HUES64 (cell line): ENCODE data around the gene AKAP13.

Experiments used
- H3K27ac ChIP-seq: 2 replicates; pipeline ENCODE4 v1.7.0; 2013; ENCODE audit warnings: low read depth, low read length, inconsistent platforms
- H3K27me3 ChIP-seq: 2 replicates; pipeline ENCODE4 v1.6.1; 2013; ENCODE audit warnings: mild to moderate bottlenecking, low read length; ENCODE audit not compliant: insufficient read depth
- H3K36me3 ChIP-seq: 2 replicates; pipeline ENCODE4 v1.6.1; 2013; ENCODE audit warnings: mild to moderate bottlenecking, low read length; ENCODE audit not compliant: insufficient read depth
- H3K4me1 ChIP-seq: 2 replicates; pipeline ENCODE4 v1.6.1; 2013; ENCODE audit warnings: mild to moderate bottlenecking, low read length, moderate library complexity; ENCODE audit not compliant: insufficient read depth
- H3K4me3 ChIP-seq: 2 replicates; pipeline ENCODE4 v1.5.1; 2013; ENCODE audit warnings: mild to moderate bottlenecking, low read length, moderate library complexity
- H3K9ac ChIP-seq: 2 replicates; pipeline ENCODE4 v1.6.1; 2013; ENCODE audit warnings: mild to moderate bottlenecking, low read depth, low read length
- H3K9me3 ChIP-seq: 2 replicates; pipeline ENCODE4 v1.6.1; 2013; ENCODE audit warnings: low read depth, low read length; ENCODE audit not compliant: insufficient read depth
- WGBS: fragments of 150-250, 120-280 bp; methylation state at CpG from one replicate; pipeline ENCODE4 v1.1.7; 2013; ENCODE audit warnings: missing lambda C conversion rate; 5-methylcytosine and 5-hydroxymethylcytosine counted together

AKAP13 gene

DNA sequence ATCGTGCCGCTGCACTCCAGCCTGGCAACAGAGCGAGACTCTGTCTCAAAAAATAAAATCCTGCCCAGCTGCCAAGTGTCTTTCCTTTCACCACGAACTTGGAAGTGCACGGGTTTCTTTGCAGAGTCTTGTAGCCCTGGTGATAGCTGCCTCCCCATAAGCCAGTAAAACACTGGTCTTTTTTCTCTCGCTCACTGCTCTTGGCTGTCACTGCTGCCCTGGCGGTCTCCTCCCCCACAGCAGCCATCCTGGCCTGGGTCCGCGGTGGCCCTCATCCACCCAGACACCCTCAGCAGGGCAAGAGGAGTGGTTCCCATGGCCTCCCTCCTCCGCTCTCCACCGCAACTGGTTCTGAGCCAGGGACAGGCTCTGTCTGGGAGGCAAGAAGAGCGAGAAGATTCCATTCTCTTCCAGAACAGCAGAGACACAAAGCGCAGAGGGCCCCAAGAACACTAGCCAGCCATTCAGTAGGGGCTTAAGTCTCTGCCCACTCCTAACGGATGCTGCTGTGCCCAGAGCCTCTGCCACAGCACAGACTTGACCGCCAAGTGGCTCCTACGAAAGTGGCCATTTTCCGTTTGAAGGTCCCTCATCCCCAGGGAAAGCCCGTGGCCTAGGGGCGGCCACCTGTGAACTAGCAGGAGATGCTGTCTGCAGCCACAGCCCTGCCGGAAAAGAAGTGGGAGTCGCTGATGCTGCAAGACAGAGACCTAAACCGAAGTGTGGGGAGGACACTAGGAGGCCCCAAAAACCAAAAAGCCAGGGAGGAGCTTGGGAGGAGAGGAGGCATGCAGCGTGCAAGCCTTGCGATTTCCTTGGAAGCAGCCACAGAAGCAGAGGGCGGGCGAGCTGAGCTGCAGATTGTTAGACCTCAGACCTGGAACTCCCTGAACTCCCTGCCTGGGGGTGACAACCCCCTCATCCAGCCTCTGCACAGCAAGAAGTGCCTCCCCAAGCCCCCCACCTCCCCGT, 370.2 kb downstream of the AKAP13 start:
- no peaks in the 10 kb centered on the region for H3K27me3 ChIP-seq
- 56% methylated on average over 27 of the region's 27 CpGs for WGBS
- peak overlapping the region; percentile 39; the same call in 1 of the 2 replicates for H3K4me3 ChIP-seq
- no peaks in the 10 kb centered on the region for H3K9me3 ChIP-seq
- peak overlapping the region; percentile 81 for H3K27ac ChIP-seq
- peaks cover 48% of the 10 kb centered on the region for H3K4me1 ChIP-seq
- 0 out of 2 replicates have a peak overlapping the region, but pooled peaks have one; percentile 0 for H3K9ac ChIP-seq
- peaks cover 34% of the 10 kb centered on the region for H3K36me3 ChIP-seq

DNA sequence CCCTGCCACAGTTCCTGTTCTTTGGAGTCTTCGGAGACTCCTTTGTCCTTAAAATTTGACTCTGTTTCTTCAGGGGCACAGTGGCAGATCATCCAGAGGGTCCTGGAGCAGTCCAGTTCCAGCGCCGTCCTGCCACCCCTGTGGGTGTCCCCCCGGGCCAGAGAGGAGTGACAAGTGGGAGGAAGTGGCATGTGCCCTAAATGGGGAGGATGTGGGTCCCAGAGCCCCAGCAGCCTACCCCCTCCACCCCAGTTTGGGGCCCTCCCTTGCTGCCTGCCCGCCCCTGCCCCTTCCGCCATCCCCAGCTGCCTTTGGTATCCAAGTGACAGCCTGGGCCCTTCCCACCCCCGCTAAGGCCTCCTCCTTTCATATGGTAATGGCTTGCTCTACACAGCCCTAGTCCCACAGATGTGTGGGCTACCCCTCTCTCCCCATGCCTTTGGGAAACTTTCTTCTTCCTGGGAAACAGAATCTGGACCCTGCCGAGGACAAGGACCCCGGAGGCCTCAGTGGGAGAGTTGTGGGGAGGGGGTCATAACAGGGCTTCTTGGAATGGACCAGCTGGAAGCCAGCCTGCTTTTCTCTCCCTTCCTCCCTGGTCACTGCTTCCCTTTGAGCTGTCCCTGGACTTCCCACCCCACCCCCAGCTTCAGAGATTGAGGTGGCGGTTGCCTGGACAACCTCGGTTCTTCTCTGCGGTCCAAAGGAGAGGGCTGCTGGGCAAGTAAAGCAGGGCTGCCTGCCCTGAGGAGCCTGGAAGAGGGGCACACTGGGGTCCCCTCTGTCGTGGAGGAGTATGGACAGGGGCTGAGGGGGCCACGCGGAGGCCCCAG, 371.1 kb downstream of the AKAP13 start:
- Histone ChIP-seq H3K27me3 (no peaks in the 10 kb centered on the region), H3K27ac (peak overlapping the region; percentile 81), H3K4me1 (peaks cover 48% of the 10 kb centered on the region), H3K4me3 (peak overlapping the region; percentile 39), H3K36me3 (peaks cover 27% of the 10 kb centered on the region), H3K9ac (0 out of 2 replicates have a peak overlapping the region, but pooled peaks have one; percentile 0), H3K9me3 (no peaks in the 10 kb centered on the region)
- WGBS, result 10% methylated on average over 13 of the region's 15 CpGs

DNA sequence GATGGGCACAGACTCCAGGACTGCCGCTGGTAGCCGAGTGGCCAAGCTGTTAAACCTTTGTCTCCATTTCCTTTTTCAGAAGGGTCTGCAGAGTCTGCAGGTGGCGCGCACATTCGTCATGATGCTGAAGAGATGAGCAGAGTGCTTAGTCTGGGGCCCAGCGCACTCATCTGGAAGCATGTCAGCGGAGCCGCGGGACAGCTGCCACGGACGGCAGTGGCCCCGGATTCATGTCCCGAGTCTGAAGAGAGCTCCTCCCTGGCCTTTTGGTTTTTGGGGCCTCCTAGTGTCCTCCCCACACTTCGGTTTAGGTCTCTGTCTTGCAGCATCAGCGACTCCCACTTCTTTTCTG, 371.7 kb downstream of the AKAP13 start:
- Histone ChIP-seq H3K9ac (no peak overlapping the region), H3K27ac (peak overlapping the region; percentile 81), H3K27me3 (no peaks in the 10 kb centered on the region), H3K36me3 (peaks cover 21% of the 10 kb centered on the region), H3K9me3 (no peaks in the 10 kb centered on the region), H3K4me1 (peaks cover 48% of the 10 kb centered on the region), H3K4me3 (peak overlapping the region; percentile 39; the same call in 1 of the 2 replicates)
- WGBS, result 57% methylated on average over 15 of the region's 15 CpGs

DNA sequence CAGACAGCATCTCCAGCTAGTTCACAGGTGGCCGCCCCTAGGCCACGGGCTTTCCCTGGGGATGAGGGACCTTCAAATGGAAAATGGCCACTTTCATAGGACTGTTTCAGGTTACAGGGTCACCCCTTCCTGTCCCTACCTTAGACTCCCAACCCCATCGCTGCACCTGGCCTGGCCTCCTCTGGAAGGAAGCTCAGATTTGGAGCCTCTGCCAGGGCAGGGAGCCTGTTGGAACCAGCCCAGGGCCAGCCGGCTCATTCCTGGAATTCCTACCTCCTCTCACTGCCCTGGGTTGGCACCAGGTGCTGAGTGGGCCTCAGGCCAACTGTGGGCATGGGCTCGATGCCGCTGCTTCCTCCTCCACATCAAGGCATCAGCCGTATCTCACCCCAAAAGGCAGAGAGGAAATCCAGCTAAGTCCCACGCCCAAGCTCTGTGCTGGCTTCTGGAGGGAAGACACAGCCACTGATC, 372.1 kb downstream of the AKAP13 start:
- H3K27ac ChIP-seq, result peak overlapping the region; percentile 81
- H3K4me1 ChIP-seq, result peaks cover 45% of the 10 kb centered on the region
- no peaks in the 10 kb centered on the region for H3K27me3 ChIP-seq
- H3K36me3 ChIP-seq, result peaks cover 17% of the 10 kb centered on the region; the same call in 1 of the 2 replicates
- H3K4me3 ChIP-seq, result no peak overlapping the region
- no peaks in the 10 kb centered on the region for H3K9me3 ChIP-seq
- no peak overlapping the region for H3K9ac ChIP-seq
- 90% methylated on average over 8 of the region's 8 CpGs for WGBS

DNA sequence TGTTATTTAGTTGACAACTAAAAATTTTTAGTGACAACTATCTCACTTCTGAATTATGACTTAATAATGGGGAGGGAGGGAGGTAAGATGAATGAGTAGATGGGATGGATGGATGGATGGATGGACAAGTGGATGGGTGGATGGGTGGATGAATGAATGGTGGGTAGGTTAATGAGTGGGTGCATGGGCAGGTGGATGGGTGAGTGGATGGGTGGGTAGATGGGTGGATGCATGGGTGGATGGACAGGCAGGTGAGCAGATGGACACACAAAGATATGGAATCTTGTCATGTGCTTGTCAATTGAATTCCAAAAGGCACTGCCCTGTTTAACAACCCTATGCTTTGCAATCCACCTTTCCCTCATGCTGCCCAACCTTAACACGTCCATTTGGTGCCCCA, 372.9 kb downstream of the AKAP13 start:
- Histone ChIP-seq H3K9me3 (no peaks in the 10 kb centered on the region), H3K4me1 (peaks cover 37% of the 10 kb centered on the region), H3K27me3 (no peaks in the 10 kb centered on the region), H3K9ac (no peak overlapping the region), H3K27ac (no peak overlapping the region), H3K4me3 (no peak overlapping the region), H3K36me3 (peaks cover 16% of the 10 kb centered on the region)
- WGBS, result 90% methylated on average over 1 of the region's 1 CpG

DNA sequence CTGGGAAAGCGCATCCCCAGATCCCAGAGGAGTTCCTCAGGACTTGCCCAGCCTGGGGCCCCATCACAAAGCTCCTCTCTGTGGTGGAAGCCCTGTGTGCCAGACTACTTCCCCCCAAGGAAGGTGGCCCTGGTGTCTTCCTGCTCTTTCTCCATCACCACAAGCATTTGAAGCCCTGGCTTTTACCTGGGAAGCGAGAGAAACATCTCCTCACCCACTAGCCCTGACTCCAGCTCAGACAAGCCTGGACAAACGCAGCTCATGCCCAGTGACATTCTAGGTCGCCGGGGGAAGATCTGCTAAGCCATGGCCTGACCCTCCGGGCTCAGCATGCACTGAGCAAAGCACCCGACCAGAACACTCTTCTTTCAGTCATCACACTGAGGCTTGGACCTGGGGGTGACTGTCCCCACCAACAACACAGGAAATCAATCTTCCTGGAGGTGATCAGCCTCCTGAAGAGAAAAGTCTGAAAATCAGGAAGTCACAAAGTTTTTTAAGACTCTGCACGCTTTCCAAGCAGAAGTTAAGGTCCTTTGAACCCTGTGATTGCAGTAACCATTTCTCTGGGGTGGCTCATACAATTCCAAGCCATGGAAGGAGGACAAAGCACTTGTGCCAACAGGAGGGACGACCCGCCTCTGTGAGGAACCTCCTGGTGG, 373.5 kb downstream of the AKAP13 start:
- WGBS, result 93% methylated on average over 10 of the region's 10 CpGs
- H3K9me3 ChIP-seq, result no peaks in the 10 kb centered on the region
- no peak overlapping the region for H3K9ac ChIP-seq
- no peak overlapping the region for H3K4me3 ChIP-seq
- H3K36me3 ChIP-seq, result peaks cover 18% of the 10 kb centered on the region
- no peaks in the 10 kb centered on the region for H3K27me3 ChIP-seq
- peaks cover 32% of the 10 kb centered on the region for H3K4me1 ChIP-seq
- H3K27ac ChIP-seq, result no peak overlapping the region

DNA sequence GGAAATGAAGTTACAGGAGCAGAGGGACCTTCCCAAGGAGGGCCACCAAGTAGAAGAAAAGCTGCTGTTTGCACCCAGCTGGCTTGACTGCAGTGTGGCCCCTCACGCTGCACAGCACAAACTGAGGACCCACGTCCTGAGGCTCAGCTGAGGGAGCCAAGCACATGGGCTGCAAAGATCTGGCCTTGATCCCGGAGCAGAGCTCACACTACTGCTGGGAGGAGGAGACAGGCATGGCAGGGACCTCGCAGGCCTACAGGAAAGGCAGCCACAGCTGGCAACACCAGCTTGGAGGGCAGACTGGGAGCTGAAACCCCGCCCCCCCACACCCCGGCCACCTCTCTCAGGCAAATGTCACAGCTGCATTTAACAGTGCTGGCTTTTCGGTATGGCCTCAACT, 374.6 kb downstream of the AKAP13 start:
- Histone ChIP-seq H3K36me3 (peaks cover 24% of the 10 kb centered on the region), H3K27ac (no peak overlapping the region)
- 89% methylated on average over 6 of the region's 7 CpGs for WGBS

DNA sequence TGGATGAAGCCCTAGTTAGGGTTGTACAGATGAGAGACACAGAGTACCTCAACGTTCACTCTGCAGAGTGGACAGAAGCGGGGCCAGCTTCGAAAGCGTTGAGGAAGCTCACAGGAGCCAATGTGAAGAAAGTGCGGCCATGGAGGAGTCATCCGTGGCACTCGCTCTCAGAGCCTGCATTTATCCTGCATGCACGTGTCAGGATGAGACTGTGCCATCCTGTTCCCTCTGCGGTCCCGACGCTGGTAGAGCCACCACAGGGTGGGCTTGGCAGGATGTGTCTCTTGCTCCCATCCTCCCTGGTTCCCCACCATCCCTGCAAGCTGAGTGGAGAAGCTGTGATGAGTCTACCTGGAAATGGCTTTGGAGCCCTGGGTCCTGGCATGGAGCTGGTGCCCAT, 375.1 kb downstream of the AKAP13 start:
- H3K4me1 ChIP-seq, result peaks cover 20% of the 10 kb centered on the region
- H3K9me3 ChIP-seq, result no peaks in the 10 kb centered on the region
- no peak overlapping the region for H3K4me3 ChIP-seq
- H3K27me3 ChIP-seq, result no peaks in the 10 kb centered on the region
- no peak overlapping the region for H3K27ac ChIP-seq
- no peak overlapping the region for H3K9ac ChIP-seq
- peaks cover 27% of the 10 kb centered on the region for H3K36me3 ChIP-seq
- 94% methylated on average over 11 of the region's 11 CpGs for WGBS

More for the DNA sequence above, 374.6 kb downstream of the AKAP13 start:
- Histone ChIP-seq H3K27me3 (no peaks in the 10 kb centered on the region), H3K4me1 (peaks cover 23% of the 10 kb centered on the region), H3K9ac (no peak overlapping the region), H3K4me3 (no peak overlapping the region), H3K9me3 (no peaks in the 10 kb centered on the region)

DNA sequence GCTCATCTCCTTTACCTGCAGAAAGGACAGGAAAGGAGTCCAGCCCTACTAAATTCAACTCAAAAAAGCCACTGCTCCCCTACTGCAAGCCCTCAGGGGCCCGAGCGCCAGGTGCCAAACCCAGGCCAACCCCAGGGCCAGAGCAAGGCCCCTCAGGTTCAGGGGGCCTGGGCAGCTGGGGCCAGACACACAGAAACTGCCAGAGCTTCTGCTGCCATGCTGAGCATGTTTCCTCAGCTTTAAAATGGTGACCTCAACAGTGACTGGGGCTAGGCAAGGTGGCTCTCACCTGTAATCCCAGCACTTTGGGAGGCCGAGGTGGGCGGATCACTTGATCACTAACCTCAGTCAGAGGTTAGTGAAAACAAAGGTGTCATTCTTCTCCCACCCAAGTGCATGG, 375.5 kb downstream of the AKAP13 start:
- Histone ChIP-seq H3K36me3 (peaks cover 28% of the 10 kb centered on the region), H3K27ac (no peak overlapping the region), H3K4me1 (peaks cover 15% of the 10 kb centered on the region), H3K27me3 (no peaks in the 10 kb centered on the region), H3K4me3 (no peak overlapping the region), H3K9ac (no peak overlapping the region), H3K9me3 (no peaks in the 10 kb centered on the region)
- 91% methylated on average over 4 of the region's 4 CpGs for WGBS

DNA sequence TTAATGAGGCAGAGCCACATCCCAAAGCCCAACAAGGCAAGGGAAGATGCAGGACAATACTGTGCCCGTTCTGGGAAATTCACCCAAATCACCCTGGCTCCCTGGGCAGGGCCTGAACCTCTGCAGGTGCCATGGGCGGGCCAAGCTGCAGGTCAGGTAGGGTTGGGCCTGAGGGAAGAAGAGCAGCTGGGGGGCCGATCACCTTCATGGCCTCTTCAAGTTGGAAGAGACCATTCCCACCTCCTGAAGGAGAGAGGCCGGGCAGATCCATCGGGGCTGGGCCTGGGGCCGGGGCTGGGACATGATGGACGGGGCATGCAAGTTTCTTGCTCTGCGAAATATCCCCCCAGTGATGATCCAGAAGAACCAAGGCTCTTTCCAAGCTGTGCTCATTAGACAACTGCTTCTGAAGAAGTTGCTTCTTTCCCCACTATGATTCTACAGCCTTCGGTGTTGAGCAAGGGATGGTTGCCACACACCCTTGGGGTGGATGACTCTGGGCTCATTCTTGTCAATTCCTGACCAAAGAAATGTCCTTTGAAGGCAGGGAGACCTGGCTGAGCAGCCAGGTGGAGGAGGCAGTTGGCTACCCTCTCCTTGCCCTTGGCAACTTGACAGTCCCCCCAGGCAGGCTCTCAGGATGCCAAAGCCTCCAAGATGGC, 376.1 kb downstream of the AKAP13 start:
- H3K4me1 ChIP-seq, result peaks cover 12% of the 10 kb centered on the region
- 96% methylated on average over 9 of the region's 9 CpGs for WGBS
- H3K4me3 ChIP-seq, result no peak overlapping the region
- peaks cover 28% of the 10 kb centered on the region for H3K36me3 ChIP-seq
- no peak overlapping the region for H3K9ac ChIP-seq
- H3K27me3 ChIP-seq, result no peaks in the 10 kb centered on the region
- H3K27ac ChIP-seq, result no peak overlapping the region
- no peaks in the 10 kb centered on the region for H3K9me3 ChIP-seq
